ENCODE measurements around the gene GCNT4. TPM values are rescaled to one million over a fixed set of nuclear protein-coding genes. Genes with fewer than 3 reads are reported as not detected.

The GCNT4 gene
- total and polyA plus RNA-seq, 10 donors: 0.37 to 3.8 (median 2.1) TPM

DNA sequence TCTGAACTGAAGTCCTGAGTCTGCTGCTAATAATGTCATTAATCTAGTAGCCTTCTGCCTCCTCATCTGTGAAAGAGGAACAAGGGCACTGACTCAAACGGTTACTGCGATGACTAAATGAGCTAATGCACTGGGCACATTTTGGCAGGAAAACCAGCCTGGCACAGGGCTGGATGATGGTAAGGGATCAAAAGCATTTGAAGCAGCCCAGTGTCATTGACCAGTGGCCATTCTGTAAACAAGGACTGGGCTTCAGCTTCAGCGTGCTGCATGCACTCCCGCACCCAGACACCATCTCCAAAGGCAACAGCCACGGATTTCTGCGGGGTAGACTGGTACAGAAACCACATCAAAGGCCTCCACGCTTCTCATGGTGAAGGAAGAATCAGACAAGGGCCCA lies 8.0 kb downstream of the GCNT4 start:
- 71 to 80% (median 74%) methylated on average over 7 of the region's 7 CpGs for WGBS, 5 donors

DNA sequence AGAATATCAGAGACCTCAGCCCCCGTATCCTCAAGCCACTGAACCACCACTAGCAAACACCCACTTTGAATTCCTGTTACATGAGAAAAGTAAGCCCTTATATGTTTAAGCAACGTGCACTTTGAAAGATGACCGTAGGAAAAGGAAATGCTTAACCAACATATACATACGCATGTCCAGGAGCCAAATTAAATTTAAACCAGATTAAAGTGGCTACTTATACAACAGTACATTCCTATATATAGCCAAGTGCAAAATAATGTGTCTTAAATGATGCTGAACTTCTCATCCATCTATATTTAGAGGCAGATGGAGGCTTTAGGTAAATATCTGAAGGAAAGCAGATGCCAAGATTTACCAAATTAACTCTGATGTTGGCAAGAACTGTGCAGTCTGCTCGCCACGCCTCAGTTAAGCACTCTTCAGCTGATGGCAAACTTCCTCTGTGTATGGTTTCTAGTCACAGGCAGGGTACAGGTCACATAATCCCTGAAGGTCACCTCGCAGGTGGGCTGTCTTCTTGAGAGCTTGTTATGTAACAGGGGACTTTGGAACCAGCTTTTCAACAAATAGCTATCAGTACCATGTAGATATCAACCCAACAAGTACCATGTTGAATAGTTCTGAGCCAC lies 8.6 kb downstream of the GCNT4 start:
- Histone ChIP-seq H3K4me1 (peaks cover 0 to 10% (median 3%) of the 10 kb centered on the region in 6 donors), H3K27ac (no peak overlapping the region), H3K9me3 (no peaks in the 10 kb centered on the region), H3K36me3 (peaks cover 0 to 11% (median 0%) of the 10 kb centered on the region in 6 donors), H3K4me3 (no peak overlapping the region), H3K27me3 (replicated peaks in 1 of 7) (no peaks in the 10 kb centered on the region)
- no peak for TF ChIP-seq POLR2AphosphoS5 (IDR thresholded peaks at IDR 0.05)
- no peak for TF ChIP-seq POLR2A (IDR thresholded peaks at IDR 0.05)
- TF ChIP-seq, protein P1, sequence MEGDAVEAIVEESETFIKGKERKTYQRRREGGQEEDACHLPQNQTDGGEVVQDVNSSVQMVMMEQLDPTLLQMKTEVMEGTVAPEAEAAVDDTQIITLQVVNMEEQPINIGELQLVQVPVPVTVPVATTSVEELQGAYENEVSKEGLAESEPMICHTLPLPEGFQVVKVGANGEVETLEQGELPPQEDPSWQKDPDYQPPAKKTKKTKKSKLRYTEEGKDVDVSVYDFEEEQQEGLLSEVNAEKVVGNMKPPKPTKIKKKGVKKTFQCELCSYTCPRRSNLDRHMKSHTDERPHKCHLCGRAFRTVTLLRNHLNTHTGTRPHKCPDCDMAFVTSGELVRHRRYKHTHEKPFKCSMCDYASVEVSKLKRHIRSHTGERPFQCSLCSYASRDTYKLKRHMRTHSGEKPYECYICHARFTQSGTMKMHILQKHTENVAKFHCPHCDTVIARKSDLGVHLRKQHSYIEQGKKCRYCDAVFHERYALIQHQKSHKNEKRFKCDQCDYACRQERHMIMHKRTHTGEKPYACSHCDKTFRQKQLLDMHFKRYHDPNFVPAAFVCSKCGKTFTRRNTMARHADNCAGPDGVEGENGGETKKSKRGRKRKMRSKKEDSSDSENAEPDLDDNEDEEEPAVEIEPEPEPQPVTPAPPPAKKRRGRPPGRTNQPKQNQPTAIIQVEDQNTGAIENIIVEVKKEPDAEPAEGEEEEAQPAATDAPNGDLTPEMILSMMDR (IDR thresholded peaks at IDR 0.05 in 8 of 11, conservative IDR thresholded peaks at IDR 0.05 in 3 of 11): no peak
- intact Hi-C loops (cut with DNase I; ENCODE audit: low total_unique reads): loop anchor here (10.0 kb wide), 1 partner anchor 109 kb away; no protein-coding TSS in a partner anchor
- no peak for DNase-seq
- WGBS, 5 donors: 83 to 87% (median 84%) methylated on average over 7 of the region's 7 CpGs

More for the DNA sequence above, 8.0 kb downstream of the GCNT4 start:
- Histone ChIP-seq H3K27me3 (replicated peaks in 1 of 7) (no peaks in the 10 kb centered on the region), H3K36me3 (peaks cover 0 to 11% (median 0%) of the 10 kb centered on the region in 6 donors), H3K9me3 (no peaks in the 10 kb centered on the region), H3K4me1 (peaks cover 0 to 17% (median 9%) of the 10 kb centered on the region in 6 donors), H3K27ac (no peak overlapping the region), H3K4me3 (no peak overlapping the region)
- intact Hi-C loops (cut with DNase I; ENCODE audit: low total_unique reads): loop anchor here (10.0 kb wide), 1 partner anchor 110 kb away; no protein-coding TSS in a partner anchor
- TF ChIP-seq, protein P1 (IDR thresholded peaks at IDR 0.05 in 8 of 11, conservative IDR thresholded peaks at IDR 0.05 in 3 of 11): no peak
- TF ChIP-seq POLR2AphosphoS5 (IDR thresholded peaks at IDR 0.05): no peak
- TF ChIP-seq POLR2A (IDR thresholded peaks at IDR 0.05): no peak
- no peak for DNase-seq

DNA sequence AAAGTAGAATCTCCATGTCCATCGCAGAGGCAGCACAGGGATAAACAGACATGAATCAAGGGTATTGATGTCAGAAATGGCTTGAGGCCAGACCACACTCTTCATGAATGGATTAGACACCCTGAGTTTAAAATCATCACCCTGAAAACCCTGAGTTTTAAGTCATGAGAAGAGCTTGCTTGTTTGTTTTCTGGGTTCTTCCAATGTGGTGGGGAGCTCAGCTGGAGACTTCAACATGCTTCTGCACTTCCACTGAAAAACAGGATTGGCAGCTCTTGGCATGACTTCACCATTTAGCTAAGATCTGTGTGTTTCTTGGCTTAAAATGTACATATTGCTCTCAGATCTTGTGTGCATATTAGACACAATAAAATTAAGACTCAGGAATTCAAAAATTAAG lies 9.8 kb downstream of the GCNT4 start:
- peaks cover 0 to 11% (median 0%) of the 10 kb centered on the region in 6 donors for H3K36me3 ChIP-seq

DNA sequence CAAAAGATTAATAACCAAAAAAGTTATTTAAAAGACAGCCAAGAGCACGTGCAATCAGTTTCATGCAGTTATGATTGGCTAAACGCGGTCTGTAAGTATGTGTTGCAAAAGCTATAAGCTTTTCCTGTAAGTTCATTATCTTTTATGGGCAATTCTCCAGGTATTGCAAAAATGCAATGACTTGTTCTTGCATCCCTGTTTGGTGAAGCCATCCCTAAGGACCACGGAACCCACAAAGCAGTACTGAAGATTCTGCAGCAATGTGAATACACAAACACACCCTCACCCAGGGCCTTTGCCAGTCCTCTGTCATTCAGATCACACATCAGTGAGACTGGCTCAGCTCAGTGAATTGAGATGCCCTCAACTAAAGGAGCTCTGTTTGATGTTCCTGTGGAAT lies 11.4 kb downstream of the GCNT4 start:
- no peaks in the 10 kb centered on the region for H3K9me3 ChIP-seq
- H3K27me3 ChIP-seq (replicated peaks in 1 of 7): no peaks in the 10 kb centered on the region
- WGBS, 5 donors: 44 to 83% (median 72%) methylated on average over 4 of the region's 4 CpGs
- DNase-seq: no peak
- no peak for TF ChIP-seq POLR2AphosphoS5 (IDR thresholded peaks at IDR 0.05)
- TF ChIP-seq POLR2A (IDR thresholded peaks at IDR 0.05): no peak
- TF ChIP-seq, protein P1 (IDR thresholded peaks at IDR 0.05 in 8 of 11, conservative IDR thresholded peaks at IDR 0.05 in 3 of 11): no peak
- intact Hi-C loops (cut with DNase I; ENCODE audit: low total_unique reads): loop anchor here (10.0 kb wide), 1 partner anchor 106 kb away; no protein-coding TSS in a partner anchor
- H3K4me1 ChIP-seq: no peaks in the 10 kb centered on the region
- no peak overlapping the region for H3K27ac ChIP-seq
- peaks cover 0 to 4% (median 0%) of the 10 kb centered on the region in 6 donors for H3K36me3 ChIP-seq
- H3K4me3 ChIP-seq: no peak overlapping the region

More for the DNA sequence above, 9.8 kb downstream of the GCNT4 start:
- Histone ChIP-seq H3K4me3 (no peak overlapping the region), H3K9me3 (no peaks in the 10 kb centered on the region), H3K27ac (no peak overlapping the region), H3K27me3 (replicated peaks in 1 of 7) (no peaks in the 10 kb centered on the region), H3K4me1 (no peaks in the 10 kb centered on the region)
- intact Hi-C loops (cut with DNase I; ENCODE audit: low total_unique reads): loop anchor here (10.0 kb wide), 1 partner anchor 108 kb away; no protein-coding TSS in a partner anchor
- no peak for DNase-seq
- 92 to 97% (median 94%) methylated on average over 1 of the region's 1 CpG for WGBS, 5 donors
- TF ChIP-seq, protein P1 (IDR thresholded peaks at IDR 0.05 in 8 of 11, conservative IDR thresholded peaks at IDR 0.05 in 3 of 11): no peak
- no peak for TF ChIP-seq POLR2AphosphoS5 (IDR thresholded peaks at IDR 0.05)
- TF ChIP-seq POLR2A (IDR thresholded peaks at IDR 0.05): no peak

Data from spleen (tissue), 11 donors.